ENCODE data around the gene PNPLA1.

Gene PNPLA1

DNA sequence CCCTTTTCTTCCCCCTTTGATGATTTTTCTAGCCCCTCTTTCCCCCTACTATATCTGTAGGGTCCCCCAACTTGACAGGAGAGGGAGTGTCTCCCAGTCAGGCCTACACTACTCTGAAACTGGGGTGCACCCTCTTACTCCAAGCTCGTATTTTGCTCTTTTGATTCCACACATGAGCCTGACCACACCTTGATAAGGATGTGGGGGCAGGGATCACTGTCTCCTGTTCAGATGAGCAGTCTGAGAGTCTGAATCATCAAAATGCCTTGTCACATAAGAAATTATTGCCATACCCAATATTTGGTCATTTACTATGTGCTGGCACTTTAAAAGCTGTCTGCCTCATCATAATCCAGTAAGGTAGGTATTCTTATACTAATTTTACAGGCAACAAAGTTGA, 15.9 kb downstream of the PNPLA1 start:
- Histone ChIP-seq H3K27ac (ENCODE audit: low read depth, low read length) (no peak overlapping the region), H3K4me3 (ENCODE audit: low read depth, low read length) (no peak overlapping the region), H3K79me2 (ENCODE audit: control insufficient read depth, insufficient read depth, low read length, unreplicated experiment) (no peaks in the 10 kb centered on the region), H3K36me3 (ENCODE audit: insufficient read depth, low read length) (no peaks in the 10 kb centered on the region), H3K4me1 (ENCODE audit: control insufficient read depth, insufficient read depth, low read length, unreplicated experiment) (peaks cover 13% of the 10 kb centered on the region), H3K27me3 (ENCODE audit: insufficient read depth, low read length) (peaks cover 40% of the 10 kb centered on the region), H2AFZ (ENCODE audit: low read length, unreplicated experiment) (no peak overlapping the region)

DNA sequence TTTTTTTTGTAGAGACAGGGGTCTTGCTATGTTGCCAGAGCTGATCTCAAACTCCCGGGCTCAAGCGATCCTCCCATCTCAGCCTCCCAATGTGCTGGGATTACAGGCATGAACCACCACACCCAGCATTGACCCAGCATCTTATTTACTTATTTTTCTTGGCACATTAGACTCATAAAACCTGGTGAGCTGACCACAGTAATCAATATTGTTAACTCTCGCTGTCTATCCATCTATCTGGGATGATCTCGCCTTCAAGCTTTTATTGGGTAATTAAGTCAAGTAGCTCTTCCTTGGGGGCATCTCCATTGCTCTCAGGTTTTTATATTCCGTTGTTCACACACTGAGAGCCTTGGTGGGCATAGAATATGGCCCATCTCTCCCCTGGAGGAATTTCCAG, 17.0 kb downstream of the PNPLA1 start:
- Histone ChIP-seq H2AFZ (ENCODE audit: low read length, unreplicated experiment) (no peak overlapping the region), H3K4me3 (ENCODE audit: low read depth, low read length) (no peak overlapping the region), H3K4me1 (ENCODE audit: control insufficient read depth, insufficient read depth, low read length, unreplicated experiment) (peaks cover 19% of the 10 kb centered on the region), H3K36me3 (ENCODE audit: insufficient read depth, low read length) (no peaks in the 10 kb centered on the region), H3K27ac (ENCODE audit: low read depth, low read length) (no peak overlapping the region), H3K79me2 (ENCODE audit: control insufficient read depth, insufficient read depth, low read length, unreplicated experiment) (no peaks in the 10 kb centered on the region), H3K27me3 (ENCODE audit: insufficient read depth, low read length) (peaks cover 31% of the 10 kb centered on the region)

DNA sequence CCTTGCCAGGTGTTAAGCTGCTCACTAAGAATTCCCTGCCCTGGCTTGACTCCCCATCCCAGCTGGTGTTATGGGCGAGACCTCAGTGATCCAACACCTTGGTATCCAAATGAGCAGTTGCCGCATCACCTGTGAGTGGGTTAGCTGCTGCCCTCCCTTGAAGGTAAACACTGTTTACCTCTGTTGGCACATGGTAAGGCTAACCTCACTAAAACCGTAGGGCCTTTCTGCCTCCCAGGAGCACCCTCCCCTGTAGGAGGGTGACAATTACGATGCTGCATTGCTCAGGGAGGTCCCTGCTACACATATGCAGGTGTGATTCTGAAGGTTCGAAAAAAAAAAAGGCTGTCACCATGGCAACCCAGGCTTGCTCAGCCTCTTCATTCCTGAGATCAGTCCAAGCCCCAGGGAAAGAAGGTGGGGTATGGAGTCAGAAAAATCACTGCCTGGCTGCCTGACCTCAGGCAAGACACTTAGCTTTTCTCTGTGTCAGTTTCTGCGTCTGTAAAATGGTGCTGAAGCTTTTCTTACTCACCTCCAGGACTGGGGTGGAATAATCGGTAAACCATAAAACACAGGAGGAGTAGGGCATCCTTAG, 19.5 kb downstream of the PNPLA1 start:
- H3K79me2 ChIP-seq (ENCODE audit: control insufficient read depth, insufficient read depth, low read length, unreplicated experiment) = no peaks in the 10 kb centered on the region
- no peak overlapping the region for H3K4me3 ChIP-seq (ENCODE audit: low read depth, low read length)
- H3K27me3 ChIP-seq (ENCODE audit: insufficient read depth, low read length) = peaks cover 11% of the 10 kb centered on the region
- no peaks in the 10 kb centered on the region for H3K36me3 ChIP-seq (ENCODE audit: insufficient read depth, low read length)
- H3K4me1 ChIP-seq (ENCODE audit: control insufficient read depth, insufficient read depth, low read length, unreplicated experiment) = peaks cover 19% of the 10 kb centered on the region
- no peak overlapping the region for H3K27ac ChIP-seq (ENCODE audit: low read depth, low read length)
- H2AFZ ChIP-seq (ENCODE audit: low read length, unreplicated experiment) = no peak overlapping the region

DNA sequence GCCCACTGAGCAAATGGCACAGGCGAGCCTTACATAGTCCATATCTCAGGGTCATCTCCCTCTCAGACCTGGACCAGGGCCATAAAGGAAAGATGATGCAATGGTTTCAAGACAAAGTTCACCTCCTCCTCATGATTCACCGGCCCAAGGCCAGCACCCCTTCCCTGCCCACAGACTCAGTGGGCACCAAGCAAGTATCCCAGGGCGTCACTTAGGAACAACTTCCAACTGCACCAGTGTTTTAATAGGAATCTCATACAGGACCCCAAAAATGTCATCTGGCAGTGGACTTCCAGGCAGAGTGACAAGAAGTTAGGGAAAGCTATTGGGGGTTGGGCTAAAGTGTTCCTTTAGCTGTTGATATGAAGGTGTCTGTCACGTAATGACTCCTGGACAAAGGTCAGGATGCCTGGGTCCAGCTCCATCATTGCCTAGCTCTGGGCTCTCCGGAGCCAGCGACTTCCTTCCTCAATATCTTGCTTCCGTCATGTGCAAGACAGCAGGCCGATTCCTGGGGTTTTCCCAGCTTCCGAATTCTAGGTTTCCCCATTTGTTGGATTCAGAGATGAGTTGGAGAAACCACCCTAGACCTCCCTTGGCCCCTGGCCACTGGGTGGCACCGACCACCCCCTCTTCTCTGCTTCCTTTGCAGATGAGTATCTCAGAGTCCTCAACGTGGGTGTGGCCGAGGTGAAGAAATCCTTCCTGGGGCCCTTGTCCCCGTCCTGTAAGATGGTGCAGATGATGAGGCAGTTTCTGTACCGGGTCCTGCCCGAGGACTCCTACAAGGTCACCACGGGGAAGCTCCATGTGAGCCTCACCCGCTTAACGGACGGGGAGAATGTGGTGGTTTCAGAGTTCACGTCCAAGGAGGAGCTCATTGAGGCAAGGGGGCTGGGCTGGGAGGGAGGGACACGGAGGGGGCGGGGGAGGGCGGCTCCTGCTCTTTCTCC, 21.1 kb downstream of the PNPLA1 start:
- Histone ChIP-seq H3K79me2 (ENCODE audit: control insufficient read depth, insufficient read depth, low read length, unreplicated experiment) (no peaks in the 10 kb centered on the region), H3K27ac (ENCODE audit: low read depth, low read length) (no peak overlapping the region), H3K4me3 (ENCODE audit: low read depth, low read length) (no peak overlapping the region), H2AFZ (ENCODE audit: low read length, unreplicated experiment) (no peak overlapping the region), H3K27me3 (ENCODE audit: insufficient read depth, low read length) (no peaks in the 10 kb centered on the region), H3K4me1 (ENCODE audit: control insufficient read depth, insufficient read depth, low read length, unreplicated experiment) (peaks cover 19% of the 10 kb centered on the region), H3K36me3 (ENCODE audit: insufficient read depth, low read length) (no peaks in the 10 kb centered on the region)

DNA sequence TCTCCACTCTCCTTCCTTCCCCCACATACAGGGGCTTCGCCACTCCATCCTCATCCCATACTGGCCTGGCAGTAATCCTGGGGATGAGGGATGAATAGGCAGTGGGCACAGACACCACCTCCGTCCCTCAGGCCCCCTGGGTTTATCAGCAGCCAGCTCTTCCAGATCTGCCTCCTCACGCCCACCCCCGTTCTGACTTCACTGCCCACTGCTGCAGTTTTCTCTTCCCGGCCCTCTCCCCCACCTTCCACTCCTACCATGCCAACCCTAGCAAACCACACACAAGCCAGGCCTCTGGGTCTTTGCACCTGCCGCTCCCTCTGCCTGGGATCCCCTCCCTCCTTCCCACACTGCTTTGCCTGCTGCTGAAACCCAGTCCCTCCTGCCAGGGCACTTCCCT, 22.3 kb downstream of the PNPLA1 start:
- Histone ChIP-seq H3K27me3 (ENCODE audit: insufficient read depth, low read length) (no peaks in the 10 kb centered on the region), H2AFZ (ENCODE audit: low read length, unreplicated experiment) (no peak overlapping the region), H3K4me3 (ENCODE audit: low read depth, low read length) (no peak overlapping the region), H3K27ac (ENCODE audit: low read depth, low read length) (no peak overlapping the region), H3K4me1 (ENCODE audit: control insufficient read depth, insufficient read depth, low read length, unreplicated experiment) (peaks cover 19% of the 10 kb centered on the region), H3K79me2 (ENCODE audit: control insufficient read depth, insufficient read depth, low read length, unreplicated experiment) (no peaks in the 10 kb centered on the region), H3K36me3 (ENCODE audit: insufficient read depth, low read length) (no peaks in the 10 kb centered on the region)

DNA sequence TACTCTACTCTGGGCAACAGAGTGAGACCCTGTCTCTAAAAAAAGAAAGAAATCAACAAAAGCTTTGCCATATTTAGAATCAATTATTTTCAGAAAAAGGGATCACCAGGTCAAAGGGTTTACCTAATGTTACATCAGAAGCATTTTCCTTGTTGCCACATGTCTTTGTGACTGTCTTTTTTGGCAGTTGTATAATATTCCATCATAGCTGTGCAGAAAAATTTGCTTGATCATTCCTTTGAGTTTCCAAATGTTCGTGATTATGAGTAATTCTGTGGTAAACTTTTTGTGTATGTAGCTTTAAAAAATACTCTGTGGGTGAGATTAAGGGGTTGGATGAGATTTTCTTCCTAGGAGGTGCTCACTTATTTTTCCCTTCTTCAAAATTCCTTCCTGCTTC, 26.4 kb downstream of the PNPLA1 start:
- Histone ChIP-seq H3K27me3 (ENCODE audit: insufficient read depth, low read length) (no peaks in the 10 kb centered on the region), H3K27ac (ENCODE audit: low read depth, low read length) (no peak overlapping the region), H3K36me3 (ENCODE audit: insufficient read depth, low read length) (no peaks in the 10 kb centered on the region), H3K4me3 (ENCODE audit: low read depth, low read length) (no peak overlapping the region), H3K4me1 (ENCODE audit: control insufficient read depth, insufficient read depth, low read length, unreplicated experiment) (peaks cover 2% of the 10 kb centered on the region), H2AFZ (ENCODE audit: low read length, unreplicated experiment) (no peak overlapping the region), H3K79me2 (ENCODE audit: control insufficient read depth, insufficient read depth, low read length, unreplicated experiment) (no peaks in the 10 kb centered on the region)

DNA sequence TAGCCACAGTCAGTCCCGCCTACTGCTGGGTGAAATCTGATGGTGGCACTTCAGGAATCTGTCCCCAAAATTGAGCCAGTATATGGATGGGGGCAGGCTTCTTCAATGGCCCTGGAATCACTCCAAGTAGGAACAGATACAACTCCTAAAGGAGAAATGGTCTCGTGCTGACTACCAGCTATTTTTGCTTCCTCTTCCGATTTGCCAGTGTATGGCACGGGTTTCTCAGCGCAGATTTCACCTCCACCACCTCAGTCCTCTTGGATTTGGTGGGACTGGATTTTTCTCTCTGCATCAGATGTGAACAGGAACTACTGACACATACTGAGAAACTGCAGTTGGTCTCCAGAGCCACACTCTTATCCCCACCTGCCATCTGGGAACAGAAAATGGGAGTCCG, 27.2 kb downstream of the PNPLA1 start:
- Histone ChIP-seq H2AFZ (ENCODE audit: low read length, unreplicated experiment) (no peak overlapping the region), H3K27ac (ENCODE audit: low read depth, low read length) (no peak overlapping the region), H3K36me3 (ENCODE audit: insufficient read depth, low read length) (no peaks in the 10 kb centered on the region)

DNA sequence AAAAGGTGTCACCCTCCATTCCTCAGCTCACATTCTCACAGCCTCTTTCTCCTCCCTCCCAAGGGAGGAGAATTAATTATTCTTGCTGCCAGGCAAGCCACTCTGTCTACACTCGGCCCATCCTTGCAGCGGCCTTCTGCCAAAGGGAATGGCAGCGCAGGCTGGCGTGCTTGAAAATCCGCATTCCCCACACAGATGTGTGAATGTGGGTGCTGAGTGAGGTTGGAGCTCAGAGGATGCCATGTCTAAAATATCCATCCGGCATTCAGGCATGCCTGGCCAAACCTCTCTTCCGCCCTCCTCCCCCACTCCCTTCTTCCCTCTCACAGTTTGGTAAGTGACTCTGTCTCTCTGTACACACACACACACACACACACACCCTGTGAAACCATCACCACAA, 27.7 kb downstream of the PNPLA1 start:
- no peaks in the 10 kb centered on the region for H3K27me3 ChIP-seq (ENCODE audit: insufficient read depth, low read length)
- H3K79me2 ChIP-seq (ENCODE audit: control insufficient read depth, insufficient read depth, low read length, unreplicated experiment) = no peaks in the 10 kb centered on the region
- no peak overlapping the region for H3K27ac ChIP-seq (ENCODE audit: low read depth, low read length)
- H3K4me3 ChIP-seq (ENCODE audit: low read depth, low read length) = no peak overlapping the region
- no peaks in the 10 kb centered on the region for H3K36me3 ChIP-seq (ENCODE audit: insufficient read depth, low read length)
- no peak overlapping the region for H2AFZ ChIP-seq (ENCODE audit: low read length, unreplicated experiment)
- peaks cover 10% of the 10 kb centered on the region for H3K4me1 ChIP-seq (ENCODE audit: control insufficient read depth, insufficient read depth, low read length, unreplicated experiment)

More for the DNA sequence above, 27.2 kb downstream of the PNPLA1 start:
- H3K79me2 ChIP-seq (ENCODE audit: control insufficient read depth, insufficient read depth, low read length, unreplicated experiment) = no peaks in the 10 kb centered on the region
- H3K4me3 ChIP-seq (ENCODE audit: low read depth, low read length) = no peak overlapping the region
- H3K27me3 ChIP-seq (ENCODE audit: insufficient read depth, low read length) = no peaks in the 10 kb centered on the region
- peaks cover 9% of the 10 kb centered on the region for H3K4me1 ChIP-seq (ENCODE audit: control insufficient read depth, insufficient read depth, low read length, unreplicated experiment)

DNA sequence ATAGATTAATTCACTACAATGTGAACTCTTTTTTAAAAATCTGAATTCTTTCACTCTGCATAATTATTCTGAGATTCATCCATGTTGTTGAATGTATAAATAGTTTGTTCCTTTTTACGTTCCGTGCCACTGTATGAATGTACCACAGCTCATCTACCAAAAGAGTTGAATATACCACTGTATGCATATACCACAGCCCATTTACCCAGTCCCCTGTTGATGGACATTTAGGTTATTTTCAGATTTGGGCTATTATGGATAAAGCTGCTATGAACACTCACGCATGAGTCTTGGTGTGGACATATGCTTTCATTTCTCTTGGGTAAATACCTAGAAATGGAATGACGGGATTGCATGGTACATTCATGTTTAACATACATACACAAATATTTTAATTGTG, 28.2 kb downstream of the PNPLA1 start:
- Histone ChIP-seq H3K36me3 (ENCODE audit: insufficient read depth, low read length) (no peaks in the 10 kb centered on the region), H2AFZ (ENCODE audit: low read length, unreplicated experiment) (no peak overlapping the region), H3K79me2 (ENCODE audit: control insufficient read depth, insufficient read depth, low read length, unreplicated experiment) (no peaks in the 10 kb centered on the region), H3K27ac (ENCODE audit: low read depth, low read length) (no peak overlapping the region), H3K27me3 (ENCODE audit: insufficient read depth, low read length) (no peaks in the 10 kb centered on the region), H3K4me1 (ENCODE audit: control insufficient read depth, insufficient read depth, low read length, unreplicated experiment) (peaks cover 10% of the 10 kb centered on the region), H3K4me3 (ENCODE audit: low read depth, low read length) (no peak overlapping the region)

DNA sequence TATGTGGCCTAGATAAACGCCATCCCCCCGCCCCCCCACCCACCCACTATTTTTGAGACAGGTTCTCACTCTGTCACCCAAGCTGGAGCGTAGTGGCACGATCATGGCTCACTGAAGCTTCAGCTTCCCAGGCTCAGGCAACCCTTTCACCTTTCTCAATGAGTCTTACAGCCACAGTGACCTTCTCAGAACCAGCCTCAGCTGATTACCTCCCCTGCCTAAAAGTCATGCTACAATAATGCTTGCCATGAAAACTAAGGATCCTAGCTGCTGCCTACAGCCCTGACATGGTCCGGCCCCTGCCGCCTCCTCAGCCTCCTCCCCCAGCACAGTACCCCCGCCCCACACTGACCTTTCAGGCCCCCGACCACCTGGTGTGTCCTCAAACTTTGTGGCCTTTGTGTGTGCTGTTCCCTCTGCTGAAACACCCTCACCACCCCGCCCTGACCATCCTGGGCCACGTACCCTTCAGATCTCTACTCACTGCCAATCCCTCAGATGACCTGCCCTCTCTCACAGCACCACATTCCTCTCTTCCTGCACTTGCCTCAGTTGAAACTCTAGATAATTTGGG, 31.3 kb downstream of the PNPLA1 start:
- Histone ChIP-seq H2AFZ (ENCODE audit: low read length, unreplicated experiment) (no peak overlapping the region), H3K36me3 (ENCODE audit: insufficient read depth, low read length) (no peaks in the 10 kb centered on the region), H3K4me3 (ENCODE audit: low read depth, low read length) (no peak overlapping the region), H3K79me2 (ENCODE audit: control insufficient read depth, insufficient read depth, low read length, unreplicated experiment) (no peaks in the 10 kb centered on the region), H3K4me1 (ENCODE audit: control insufficient read depth, insufficient read depth, low read length, unreplicated experiment) (peaks cover 10% of the 10 kb centered on the region), H3K27ac (ENCODE audit: low read depth, low read length) (no peak overlapping the region), H3K27me3 (ENCODE audit: insufficient read depth, low read length) (no peaks in the 10 kb centered on the region)

Measured in ACC112 (cell line).